C4-2B (cell line): ENCODE data around the gene RAB14.

Source experiments
- ZFX ChIP-seq: fragments of 450-650 bp; IDR thresholded peaks from 2 replicates; pipeline ENCODE4 v1.6.1; 2017
- TF ChIP-seq, protein P1 (sequence below): fragments of 450-650 bp; conservative IDR thresholded peaks from 2 replicates; pipeline ENCODE4 v1.5.1; 2017; ENCODE audit warnings: mild to moderate bottlenecking

DNA sequence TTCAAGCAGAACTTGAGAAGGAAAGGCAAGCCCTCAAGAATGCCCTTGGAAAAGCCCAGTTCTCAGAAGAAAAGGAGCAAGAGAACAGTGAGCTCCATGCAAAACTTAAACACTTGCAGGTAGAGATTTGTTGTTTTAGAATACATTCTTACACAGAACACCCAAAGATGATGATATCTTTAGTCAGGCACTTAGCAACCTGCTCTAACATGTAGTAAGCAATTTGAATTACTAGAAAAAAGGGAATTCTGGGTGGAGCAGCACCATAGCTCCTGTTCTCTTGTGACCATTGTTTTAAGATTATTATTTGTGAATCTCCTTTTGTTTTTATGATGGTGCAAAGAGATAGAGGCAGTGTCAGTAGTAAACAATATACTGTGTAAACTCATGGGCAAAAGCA lies 63.1 kb downstream of the RAB14 start:
- TF ChIP-seq, protein P1, sequence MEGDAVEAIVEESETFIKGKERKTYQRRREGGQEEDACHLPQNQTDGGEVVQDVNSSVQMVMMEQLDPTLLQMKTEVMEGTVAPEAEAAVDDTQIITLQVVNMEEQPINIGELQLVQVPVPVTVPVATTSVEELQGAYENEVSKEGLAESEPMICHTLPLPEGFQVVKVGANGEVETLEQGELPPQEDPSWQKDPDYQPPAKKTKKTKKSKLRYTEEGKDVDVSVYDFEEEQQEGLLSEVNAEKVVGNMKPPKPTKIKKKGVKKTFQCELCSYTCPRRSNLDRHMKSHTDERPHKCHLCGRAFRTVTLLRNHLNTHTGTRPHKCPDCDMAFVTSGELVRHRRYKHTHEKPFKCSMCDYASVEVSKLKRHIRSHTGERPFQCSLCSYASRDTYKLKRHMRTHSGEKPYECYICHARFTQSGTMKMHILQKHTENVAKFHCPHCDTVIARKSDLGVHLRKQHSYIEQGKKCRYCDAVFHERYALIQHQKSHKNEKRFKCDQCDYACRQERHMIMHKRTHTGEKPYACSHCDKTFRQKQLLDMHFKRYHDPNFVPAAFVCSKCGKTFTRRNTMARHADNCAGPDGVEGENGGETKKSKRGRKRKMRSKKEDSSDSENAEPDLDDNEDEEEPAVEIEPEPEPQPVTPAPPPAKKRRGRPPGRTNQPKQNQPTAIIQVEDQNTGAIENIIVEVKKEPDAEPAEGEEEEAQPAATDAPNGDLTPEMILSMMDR, result no peak
- no peak for TF ChIP-seq ZFX
